ENCODE data around the gene SHBG. TPM values are rescaled to one million over a fixed set of nuclear protein-coding genes. Genes with fewer than 3 reads are reported as not detected.
A peak's percentile ranks its signal among the peaks of the same experiment; 100 is the strongest.
"Not testable (repeated sequence)": the region's sequence is repeated elsewhere in the genome, so short reads cannot be mapped to it uniquely, and the experiment has no call there.

SHBG gene
- total RNA-seq, 1 donor from 2014 or later, result not detected

GRCh38 chr17:7612294-7612640 is 17.7 kb upstream of the SHBG start:
- no peak for DNase-seq

DNA sequence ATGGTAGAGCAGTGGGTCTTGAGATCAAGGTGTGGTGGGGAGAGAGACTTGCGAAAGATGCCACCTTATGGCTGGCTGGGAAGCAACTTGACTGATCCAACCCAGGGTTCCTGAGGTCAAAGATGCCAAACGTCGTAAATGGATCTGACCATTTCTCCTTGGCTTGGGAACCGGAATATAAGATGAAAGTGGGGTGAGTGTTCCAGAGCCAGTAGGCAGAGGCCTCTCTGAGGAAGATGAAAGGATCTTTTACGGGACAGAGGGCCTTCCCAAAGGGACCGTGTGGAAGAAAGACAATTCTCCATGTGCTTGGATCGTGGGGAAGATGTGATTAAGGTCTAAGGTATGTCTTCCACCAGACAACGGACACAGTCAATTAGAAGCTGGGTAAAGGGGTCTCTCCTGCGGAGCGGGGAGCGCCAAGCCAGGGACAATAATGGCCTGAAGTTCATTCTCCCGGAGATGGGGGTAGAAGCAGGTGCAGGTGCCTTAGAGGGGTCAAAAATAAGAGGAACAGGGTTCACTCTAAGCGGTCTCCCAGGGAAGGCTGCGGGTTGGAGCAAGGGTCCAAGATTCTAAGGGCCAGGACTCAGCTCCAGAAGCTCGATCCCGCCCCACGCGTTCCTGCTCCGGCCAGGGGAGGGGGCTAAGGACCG is 16.0 kb upstream of the SHBG start:
- no peak for DNase-seq

DNA sequence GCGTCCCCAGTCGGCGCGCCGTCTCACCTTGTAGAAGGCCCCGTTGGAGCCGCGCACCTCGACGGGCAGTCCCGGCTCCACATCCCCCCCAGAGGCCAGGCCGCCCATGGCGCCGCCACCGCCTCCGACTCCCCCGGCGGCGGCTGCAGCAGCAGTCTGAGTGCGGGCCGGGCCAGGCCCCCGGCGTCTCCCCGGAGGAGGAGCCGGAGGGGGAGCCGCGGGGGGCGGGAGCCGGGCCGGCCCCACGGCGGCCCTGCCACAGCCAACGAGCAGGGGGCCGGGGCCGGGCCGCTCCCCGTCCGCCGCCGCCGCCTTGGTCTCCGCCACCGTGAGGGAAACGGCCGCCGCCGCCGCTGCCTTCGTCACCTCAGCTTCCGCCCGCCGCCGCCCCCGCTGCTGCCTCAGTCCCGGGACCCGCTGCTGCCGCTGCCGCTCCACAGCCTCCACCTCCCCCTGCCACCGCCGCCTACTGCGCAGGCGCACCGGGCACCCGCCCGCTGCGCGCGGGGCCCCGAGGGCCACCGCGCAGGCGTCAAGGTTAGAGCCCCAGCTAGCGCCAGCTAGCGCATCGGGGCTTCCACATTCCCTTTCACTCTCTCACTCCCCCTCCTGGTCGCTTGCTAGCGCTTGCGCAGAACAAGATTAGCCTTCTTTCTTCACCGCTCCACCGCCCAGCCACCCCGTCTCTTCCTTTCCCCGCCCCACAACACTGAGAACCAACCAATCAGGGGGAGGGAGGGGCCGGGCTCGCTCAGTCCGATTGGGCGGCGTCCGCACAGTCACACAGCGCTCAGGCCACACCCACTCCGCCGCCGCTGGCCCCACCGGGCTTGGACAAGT is 15.3 kb upstream of the SHBG start, which contains the start of gene FXR2:
Gene FXR2, minus strand, starts transcription at position 473 of the 840 bp plus-strand sequence. Its CDS starts 365 bp downstream, at position 108.
- peak; percentile 100 for DNase-seq

GRCh38 chr17:7615265-7615747 is 14.6 kb upstream of the SHBG start:
- no peak for DNase-seq

DNA sequence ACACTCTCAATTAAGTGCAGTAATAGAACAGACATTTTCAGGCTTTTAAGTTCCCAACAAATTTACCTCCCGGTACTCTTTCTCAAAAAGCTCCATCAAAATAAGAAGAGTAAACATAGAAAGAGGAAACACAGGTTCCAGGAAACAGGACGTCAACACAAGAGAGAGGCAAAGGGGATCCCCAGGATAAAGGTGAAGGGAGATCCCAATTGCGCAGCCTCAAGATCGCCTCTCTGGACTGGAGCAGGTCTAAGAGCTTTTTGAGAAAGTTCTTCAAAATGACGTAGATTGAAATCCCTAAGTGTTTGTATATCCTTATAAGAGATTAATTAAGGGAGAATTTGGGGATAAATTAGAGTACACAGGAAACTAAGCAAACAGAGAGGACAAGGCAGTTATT is 11.3 kb upstream of the SHBG start:
- DNase-seq, result no peak

GRCh38 chr17:7620835-7621234 is 9.1 kb upstream of the SHBG start:
- DNase-seq, result no peak

DNA sequence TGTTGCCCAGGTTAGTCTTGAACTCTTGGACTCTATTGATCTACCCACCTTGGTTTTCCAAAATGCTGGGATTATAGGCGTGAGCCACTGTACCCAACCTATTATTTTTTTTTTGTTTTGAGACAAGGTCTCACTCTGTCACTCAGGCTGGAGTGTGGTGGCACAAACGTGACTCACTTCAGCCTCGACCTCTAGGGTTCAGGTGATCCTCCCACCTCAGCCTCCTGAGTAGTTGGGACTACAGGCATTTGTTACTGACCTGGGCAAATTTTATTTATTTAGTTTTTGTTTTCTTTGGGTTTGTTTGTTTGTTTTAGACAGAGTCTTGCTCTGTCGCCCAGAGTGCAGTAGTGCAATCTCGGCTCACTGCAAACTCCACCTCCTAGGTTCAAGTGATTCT is 6.3 kb upstream of the SHBG start:
- no peak for DNase-seq

GRCh38 chr17:7625749-7626148 is 4.2 kb upstream of the SHBG start:
- not testable (repeated sequence) for DNase-seq

GRCh38 chr17:7626307-7626706 is 3.6 kb upstream of the SHBG start:
- DNase-seq, result no peak

- no peak for DNase-seq
These were observed 3.0 kb upstream of the SHBG start for GRCh38 chr17:7626956-7627249.

- peak; percentile 98 for DNase-seq
These were observed 2.4 kb upstream of the SHBG start, which contains the start of gene SAT2 for GRCh38 chr17:7627250-7628121. Gene SAT2, minus strand, starts transcription at chr17:7627821. Its CDS starts 186 bp downstream, at chr17:7627635.

- DNase-seq, result no peak
These were observed 1.8 kb downstream of the SHBG start for GRCh38 chr17:7631398-7632380.

GRCh38 chr17:7632492-7632894 is 2.6 kb downstream of the SHBG start:
- DNase-seq, result peak; percentile 26

GRCh38 chr17:7633093-7633492 is 3.2 kb downstream of the SHBG start:
- no peak for DNase-seq

DNA sequence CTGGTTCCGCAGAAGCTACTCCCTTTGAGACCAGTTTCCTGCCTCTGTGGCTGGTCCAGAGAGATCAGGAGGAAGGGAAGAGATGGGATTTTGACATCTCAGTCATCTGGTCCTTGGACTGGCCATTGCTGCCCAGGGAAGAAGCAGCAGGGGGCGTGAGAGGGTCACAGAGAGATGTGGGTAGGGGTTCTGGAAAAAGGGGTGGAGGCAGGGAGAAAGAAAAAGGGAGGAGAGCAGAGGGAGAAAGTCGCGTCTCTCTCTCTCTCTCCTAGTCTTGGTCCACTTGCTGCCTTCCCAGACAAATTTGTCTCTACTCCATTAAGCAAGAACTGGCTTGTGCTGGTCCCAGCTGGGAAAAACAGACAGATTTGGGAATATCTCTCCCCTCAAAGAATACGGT is 4.4 kb downstream of the SHBG start:
- peak; percentile 83 for DNase-seq

- no peak for DNase-seq
These were observed 6.2 kb downstream of the SHBG start for GRCh38 chr17:7636163-7636562.

- DNase-seq, result no peak
These were observed 10.8 kb downstream of the SHBG start for GRCh38 chr17:7640783-7641182.

DNA sequence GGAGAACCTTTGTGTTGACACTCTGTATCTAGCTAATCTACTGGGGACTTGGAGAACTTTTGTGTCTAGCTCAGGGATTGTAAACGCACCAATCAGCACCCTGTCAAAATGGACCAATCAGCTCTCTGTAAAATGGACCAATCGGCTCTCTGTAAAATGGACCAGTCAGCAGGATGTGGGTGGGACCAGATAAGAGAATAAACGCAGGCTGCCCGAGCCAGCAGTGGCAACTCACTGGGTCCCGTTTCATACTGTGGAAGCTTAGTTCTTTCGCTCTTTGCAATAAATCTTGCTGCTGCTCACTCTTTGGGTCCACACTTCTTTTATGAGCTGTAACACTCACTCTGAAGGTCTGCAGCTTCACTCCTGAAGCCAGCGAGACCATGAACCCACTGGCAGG is 11.7 kb downstream of the SHBG start:
- not testable (repeated sequence) for DNase-seq

DNA sequence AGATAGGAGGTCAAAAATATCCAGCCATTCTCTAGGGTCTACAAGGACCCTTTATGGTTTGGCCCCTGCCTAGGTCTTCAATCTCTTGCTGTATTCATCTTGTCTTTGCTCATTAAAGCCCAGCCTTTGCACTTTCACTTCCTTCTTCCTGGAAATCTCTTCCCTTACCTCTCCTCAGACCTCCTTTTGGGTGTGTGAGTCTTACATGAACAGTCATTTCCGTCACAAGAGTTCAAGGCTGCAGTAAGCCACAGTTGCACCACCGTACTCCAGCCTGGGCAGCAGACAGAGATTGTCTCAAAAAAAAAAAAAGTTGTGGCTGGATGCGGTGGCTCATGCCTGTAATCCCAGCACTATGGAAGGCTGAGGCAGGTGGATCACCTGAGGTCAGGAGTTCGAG is 14.8 kb downstream of the SHBG start:
- DNase-seq, result no peak

DNA sequence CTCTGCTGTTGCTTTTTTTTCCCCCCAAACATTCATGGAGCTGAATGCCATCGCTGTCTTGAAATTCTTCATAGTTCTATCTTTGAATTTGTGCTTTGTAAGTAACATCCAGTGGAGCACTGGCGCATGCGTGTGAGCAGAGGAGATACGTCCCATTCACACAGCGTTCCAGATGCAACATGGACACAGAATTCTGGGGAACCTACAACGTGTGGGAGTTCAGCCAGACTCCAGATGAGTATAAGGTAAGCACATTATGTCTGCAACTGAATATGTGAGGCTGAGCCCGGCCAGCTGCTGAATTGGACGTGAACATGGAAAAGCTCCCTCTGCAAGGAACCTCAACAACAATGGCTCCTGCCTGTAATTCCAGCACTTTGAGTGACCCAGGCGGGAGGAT is 16.5 kb downstream of the SHBG start:
- DNase-seq, result peak; percentile 68

- no peak for DNase-seq
These were observed 17.1 kb downstream of the SHBG start for GRCh38 chr17:7647018-7647417.

Data from tongue (tissue), 2 donors.